Measurements from ENCODE around the gene DNAH1. TPM values are rescaled to one million over a fixed set of nuclear protein-coding genes. Genes with fewer than 3 reads are reported as not detected.

Gene DNAH1
- total RNA-seq, 1 donor from 2014 or later = 0.80 TPM

GRCh38 chr3:52351762-52352368 lies 35.7 kb downstream of the DNAH1 start:
- no peak for DNase-seq (ENCODE audit: low spot score)
- no peaks in the 10 kb centered on the region for H3F3A ChIP-seq (ENCODE audit: low read depth)
- TF ChIP-seq EZH2phosphoT487 (IDR thresholded peaks at IDR 0.05) (no peak), CTCF (IDR thresholded peaks at IDR 0.05) (no peak), EZH2 (IDR thresholded peaks at IDR 0.05) (no peak)
- Mint-ChIP-seq H3K36me3 (no peaks in the 10 kb centered on the region), H3K9me3 (no peaks in the 10 kb centered on the region), H3K27ac (no peak overlapping the region), H3K4me1 (no peaks in the 10 kb centered on the region), H3K4me3 (no peak overlapping the region), H3K27me3 (ENCODE audit: insufficient read depth, low read depth) (no peaks in the 10 kb centered on the region)
- no peaks in the 10 kb centered on the region for H4K20me1 ChIP-seq (ENCODE audit: low read depth)
- H3K9me3 ChIP-seq (ENCODE audit: low read depth) = no peaks in the 10 kb centered on the region
- H3K27me3 ChIP-seq = no peaks in the 10 kb centered on the region
- no peak overlapping the region for H3K4me3 ChIP-seq
- no peak overlapping the region for H2AFZ ChIP-seq (replicated peaks)
- H3K36me3 ChIP-seq = no peaks in the 10 kb centered on the region
- H3K4me2 ChIP-seq = no peak overlapping the region
- no peak overlapping the region for H3K9ac ChIP-seq
- no peaks in the 10 kb centered on the region for H3K4me1 ChIP-seq
- H3K79me2 ChIP-seq (ENCODE audit: low read depth) = no peaks in the 10 kb centered on the region
- no peak overlapping the region for H3K27ac ChIP-seq

- Histone ChIP-seq H3K9ac (no peak overlapping the region), H3K4me2 (no peak overlapping the region), H3K4me1 (no peaks in the 10 kb centered on the region), H3K36me3 (no peaks in the 10 kb centered on the region), H3K4me3 (no peak overlapping the region), H4K20me1 (ENCODE audit: low read depth) (no peaks in the 10 kb centered on the region), H3K27me3 (no peaks in the 10 kb centered on the region), H3K79me2 (ENCODE audit: low read depth) (no peaks in the 10 kb centered on the region), H3F3A (ENCODE audit: low read depth) (no peaks in the 10 kb centered on the region), H3K27ac (no peak overlapping the region), H3K9me3 (ENCODE audit: low read depth) (no peaks in the 10 kb centered on the region), H2AFZ (replicated peaks) (no peak overlapping the region)
- H3K36me3 Mint-ChIP-seq = no peaks in the 10 kb centered on the region
- H3K4me1 Mint-ChIP-seq = no peaks in the 10 kb centered on the region
- H3K4me3 Mint-ChIP-seq = no peak overlapping the region
- TF ChIP-seq EZH2phosphoT487 (IDR thresholded peaks at IDR 0.05) = no peak
- TF ChIP-seq CTCF (IDR thresholded peaks at IDR 0.05) = no peak
- no peak for TF ChIP-seq EZH2 (IDR thresholded peaks at IDR 0.05)
- no peak overlapping the region for H3K27ac Mint-ChIP-seq
- H3K9me3 Mint-ChIP-seq = no peaks in the 10 kb centered on the region
- DNase-seq (ENCODE audit: low spot score) = no peak
- peaks cover 1% of the 10 kb centered on the region for H3K27me3 Mint-ChIP-seq (ENCODE audit: insufficient read depth, low read depth)
Observed at GRCh38 chr3:52352566-52352965, 36.4 kb downstream of the DNAH1 start.

DNA sequence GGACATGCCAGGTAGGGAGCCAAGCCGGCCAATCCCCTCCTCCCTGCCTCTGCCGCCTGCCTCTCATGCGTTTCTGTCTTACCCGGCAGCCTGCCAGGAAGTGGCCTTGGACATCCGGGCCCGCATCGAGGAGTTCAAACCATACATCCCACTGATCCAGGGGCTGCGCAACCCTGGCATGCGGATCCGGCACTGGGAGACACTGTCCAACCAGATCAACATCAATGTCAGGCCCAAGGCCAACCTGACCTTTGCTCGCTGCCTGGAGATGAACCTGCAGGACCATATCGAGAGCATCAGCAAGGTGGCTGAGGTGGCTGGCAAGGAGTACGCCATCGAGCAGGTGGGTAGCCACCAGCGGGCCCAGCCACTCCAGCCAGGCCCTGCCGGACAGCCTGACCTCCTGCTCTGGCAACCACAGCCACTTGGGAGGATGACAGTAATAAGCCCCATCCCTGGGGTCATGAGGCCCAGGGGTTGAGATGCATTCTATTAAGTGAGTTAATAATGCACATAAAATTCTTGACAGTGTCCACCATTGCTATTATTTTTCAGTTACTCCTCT lies 37.3 kb downstream of the DNAH1 start:
- no peak for DNase-seq (ENCODE audit: low spot score)
- Histone ChIP-seq H4K20me1 (ENCODE audit: low read depth) (no peaks in the 10 kb centered on the region), H3K4me1 (no peaks in the 10 kb centered on the region), H3K27me3 (no peaks in the 10 kb centered on the region), H3K9me3 (ENCODE audit: low read depth) (no peaks in the 10 kb centered on the region), H3K9ac (no peak overlapping the region), H3K4me2 (no peak overlapping the region), H3K27ac (no peak overlapping the region), H3K4me3 (no peak overlapping the region), H3K79me2 (ENCODE audit: low read depth) (no peaks in the 10 kb centered on the region), H3F3A (ENCODE audit: low read depth) (no peaks in the 10 kb centered on the region), H2AFZ (replicated peaks) (no peak overlapping the region), H3K36me3 (no peaks in the 10 kb centered on the region)
- H3K36me3 Mint-ChIP-seq = no peaks in the 10 kb centered on the region
- H3K27me3 Mint-ChIP-seq (ENCODE audit: insufficient read depth, low read depth) = peaks cover 2% of the 10 kb centered on the region
- no peak for TF ChIP-seq CTCF (IDR thresholded peaks at IDR 0.05)
- no peak for TF ChIP-seq EZH2 (IDR thresholded peaks at IDR 0.05)
- no peak for TF ChIP-seq EZH2phosphoT487 (IDR thresholded peaks at IDR 0.05)
- H3K4me1 Mint-ChIP-seq = no peaks in the 10 kb centered on the region
- H3K9me3 Mint-ChIP-seq = no peaks in the 10 kb centered on the region
- no peak overlapping the region for H3K4me3 Mint-ChIP-seq
- H3K27ac Mint-ChIP-seq = no peak overlapping the region

Data from neural progenitor cell (in vitro differentiated cells).